Neural crest cell (in vitro differentiated cells): ENCODE results near the gene USP22. TPM values are rescaled to one million over a fixed set of nuclear protein-coding genes. Genes with fewer than 3 reads are reported as not detected.

Experiments
- DNase-seq: peaks from one replicate; pipeline ENCODE4 v3.0.0; 2021; ENCODE audit warnings: low read depth, mixed read lengths, low spot score
- H3K27ac Mint-ChIP-seq: one replicate; pipeline ENCODE4 v1.8.0; 2021; ENCODE audit warnings: mild to moderate bottlenecking, mixed read lengths; ENCODE audit not compliant: unreplicated experiment
- H3K27me3 Mint-ChIP-seq: 2 replicates; pipeline ENCODE4 v1.8.0; 2021; ENCODE audit warnings: low read depth, mild to moderate bottlenecking, mixed read lengths
- H3K36me3 Mint-ChIP-seq: 2 replicates; pipeline ENCODE4 v1.8.0; 2021; ENCODE audit warnings: low read depth, mild to moderate bottlenecking, mixed read lengths
- H3K4me1 Mint-ChIP-seq: 2 replicates; pipeline ENCODE4 v1.8.0; 2021; ENCODE audit warnings: mixed read lengths
- H3K4me3 Mint-ChIP-seq: one replicate; pipeline ENCODE4 v1.8.0; 2021; ENCODE audit warnings: mild to moderate bottlenecking, mixed read lengths
- H3K9me3 Mint-ChIP-seq: 2 replicates; pipeline ENCODE4 v1.8.0; 2021; ENCODE audit warnings: mixed read lengths
- total RNA-seq: library from RNA; stranded (reverse); gene quantifications from 2 replicates; pipeline ENCODE4 v1.2.1, GENCODE V29; 2021
- TF ChIP-seq, protein P1 (sequence below): fragments of 200-600 bp; sonication (generic); conservative IDR thresholded peaks from 2 replicates; pipeline ENCODE4 v1.5.0; 2021; ENCODE audit warnings: antibody characterized with exemption, mild to moderate bottlenecking

USP22 gene
- total RNA-seq, 1 donor from 2014 or later: 390 TPM

DNA sequence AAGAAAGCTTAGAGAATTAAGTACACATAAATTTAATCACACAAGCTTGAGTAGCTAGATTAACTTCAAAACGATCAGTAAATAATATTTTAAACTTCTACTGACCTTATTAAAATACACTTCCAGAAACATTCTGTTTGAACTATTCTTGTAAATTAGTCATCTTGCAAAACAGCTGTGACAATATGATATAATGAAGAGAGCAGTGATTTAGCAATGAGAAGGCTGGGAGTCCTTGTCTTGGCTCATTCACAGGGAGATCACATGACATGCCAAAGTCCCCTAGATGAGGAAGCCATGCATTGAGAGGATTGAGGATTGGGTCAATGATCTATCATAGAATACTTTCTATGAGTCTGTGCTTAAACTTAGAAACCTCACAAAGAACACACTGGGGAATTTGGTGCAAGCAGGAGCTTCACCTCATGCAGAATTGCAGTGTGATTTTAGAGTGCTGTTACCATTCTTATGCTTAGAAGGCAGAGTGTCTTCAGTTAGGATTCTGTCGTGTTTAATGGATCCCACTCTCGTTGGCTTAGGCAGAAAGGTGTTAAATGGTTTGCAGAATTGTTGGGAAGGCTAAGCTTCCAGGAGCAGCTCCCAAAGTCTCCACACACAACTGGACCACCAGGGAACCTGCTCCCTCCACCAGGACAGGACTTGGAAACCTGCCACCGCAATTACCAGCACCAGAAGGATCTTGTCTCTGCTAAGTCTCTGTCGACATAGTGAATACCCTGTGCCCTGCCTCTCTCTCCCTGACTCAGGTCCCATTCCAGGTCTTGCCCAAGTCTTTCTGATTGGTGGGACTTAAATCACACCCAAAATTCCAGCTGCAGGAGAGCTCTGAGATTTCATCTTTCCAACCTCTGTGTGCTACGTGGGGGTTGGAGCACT, 87.1 kb downstream of the USP22 start:
- DNase-seq: no peak
- no peaks in the 10 kb centered on the region for H3K9me3 Mint-ChIP-seq
- TF ChIP-seq, protein P1, sequence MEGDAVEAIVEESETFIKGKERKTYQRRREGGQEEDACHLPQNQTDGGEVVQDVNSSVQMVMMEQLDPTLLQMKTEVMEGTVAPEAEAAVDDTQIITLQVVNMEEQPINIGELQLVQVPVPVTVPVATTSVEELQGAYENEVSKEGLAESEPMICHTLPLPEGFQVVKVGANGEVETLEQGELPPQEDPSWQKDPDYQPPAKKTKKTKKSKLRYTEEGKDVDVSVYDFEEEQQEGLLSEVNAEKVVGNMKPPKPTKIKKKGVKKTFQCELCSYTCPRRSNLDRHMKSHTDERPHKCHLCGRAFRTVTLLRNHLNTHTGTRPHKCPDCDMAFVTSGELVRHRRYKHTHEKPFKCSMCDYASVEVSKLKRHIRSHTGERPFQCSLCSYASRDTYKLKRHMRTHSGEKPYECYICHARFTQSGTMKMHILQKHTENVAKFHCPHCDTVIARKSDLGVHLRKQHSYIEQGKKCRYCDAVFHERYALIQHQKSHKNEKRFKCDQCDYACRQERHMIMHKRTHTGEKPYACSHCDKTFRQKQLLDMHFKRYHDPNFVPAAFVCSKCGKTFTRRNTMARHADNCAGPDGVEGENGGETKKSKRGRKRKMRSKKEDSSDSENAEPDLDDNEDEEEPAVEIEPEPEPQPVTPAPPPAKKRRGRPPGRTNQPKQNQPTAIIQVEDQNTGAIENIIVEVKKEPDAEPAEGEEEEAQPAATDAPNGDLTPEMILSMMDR: no peak
- peaks cover 9% of the 10 kb centered on the region for H3K4me1 Mint-ChIP-seq
- H3K27me3 Mint-ChIP-seq: no peaks in the 10 kb centered on the region
- H3K4me3 Mint-ChIP-seq: no peak overlapping the region
- H3K27ac Mint-ChIP-seq: peak overlapping the region; percentile 24
- H3K36me3 Mint-ChIP-seq: peaks cover 25% of the 10 kb centered on the region

DNA sequence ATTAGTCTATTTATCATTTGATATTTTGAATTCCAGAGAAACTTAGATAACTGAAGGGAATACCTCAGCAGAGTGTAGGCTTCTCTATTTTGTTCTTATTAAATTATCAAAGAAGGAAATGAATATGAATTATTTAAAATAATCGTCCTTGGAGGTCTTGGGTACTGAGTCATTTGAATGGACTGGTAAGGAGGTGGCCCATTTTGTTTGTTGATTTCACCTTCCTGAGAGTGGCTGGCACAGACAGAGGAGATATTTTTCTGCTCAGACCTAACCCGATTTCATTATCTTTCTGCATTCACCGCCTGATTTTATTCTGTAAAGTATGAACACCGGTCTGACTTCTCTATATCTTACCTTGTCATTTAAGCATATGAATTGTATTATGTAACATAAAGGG, 88.0 kb downstream of the USP22 start:
- Mint-ChIP-seq H3K4me3 (no peak overlapping the region), H3K36me3 (peaks cover 22% of the 10 kb centered on the region), H3K27me3 (no peaks in the 10 kb centered on the region), H3K27ac (no peak overlapping the region), H3K9me3 (no peaks in the 10 kb centered on the region), H3K4me1 (peaks cover 9% of the 10 kb centered on the region)
- TF ChIP-seq, protein P1: no peak
- no peak for DNase-seq

DNA sequence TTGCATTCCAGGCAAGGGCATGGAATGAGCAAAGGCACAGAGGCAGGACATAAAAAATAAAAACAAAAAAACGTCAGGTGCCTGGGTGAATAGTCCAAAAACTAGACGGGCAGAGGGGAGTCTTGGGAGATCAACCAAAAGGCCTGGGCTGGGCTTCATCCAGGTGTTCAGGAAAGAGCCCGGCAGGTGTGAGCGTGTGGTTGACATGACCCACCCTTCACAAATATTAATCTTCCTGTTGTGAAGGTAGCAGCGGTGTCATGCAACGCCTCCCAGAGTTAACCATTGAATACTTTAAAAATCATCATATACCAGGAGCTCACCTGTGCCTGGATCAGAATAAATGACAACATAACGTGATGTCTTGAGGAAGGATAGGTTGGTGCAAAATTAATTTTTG, 90.6 kb downstream of the USP22 start:
- no peak for DNase-seq
- no peak overlapping the region for H3K4me3 Mint-ChIP-seq
- no peaks in the 10 kb centered on the region for H3K27me3 Mint-ChIP-seq
- H3K27ac Mint-ChIP-seq: no peak overlapping the region
- peaks cover 13% of the 10 kb centered on the region for H3K36me3 Mint-ChIP-seq
- TF ChIP-seq, protein P1: no peak
- H3K9me3 Mint-ChIP-seq: no peaks in the 10 kb centered on the region
- H3K4me1 Mint-ChIP-seq: peaks cover 9% of the 10 kb centered on the region

Other genes with a start within 250 kb of the USP22 start
- gene DHRS7B, start 84.0 kb upstream of the USP22 start, total RNA-seq: 14.8 and 15.6 TPM in 2 replicates
- 31.3 and 31.6 TPM in 2 replicates for gene TMEM11, start 171.2 kb upstream of the USP22 start, total RNA-seq
- gene NATD1, start 210.4 kb upstream of the USP22 start, total RNA-seq: 6.3 and 6.7 TPM in 2 replicates
- 19.4 and 20.3 TPM in 2 replicates for gene MAP2K3, start 241.7 kb upstream of the USP22 start, total RNA-seq